Measurements from ENCODE around the gene TXLNB.
A peak's percentile ranks its signal among the peaks of the same experiment; 100 is the strongest.

DNA sequence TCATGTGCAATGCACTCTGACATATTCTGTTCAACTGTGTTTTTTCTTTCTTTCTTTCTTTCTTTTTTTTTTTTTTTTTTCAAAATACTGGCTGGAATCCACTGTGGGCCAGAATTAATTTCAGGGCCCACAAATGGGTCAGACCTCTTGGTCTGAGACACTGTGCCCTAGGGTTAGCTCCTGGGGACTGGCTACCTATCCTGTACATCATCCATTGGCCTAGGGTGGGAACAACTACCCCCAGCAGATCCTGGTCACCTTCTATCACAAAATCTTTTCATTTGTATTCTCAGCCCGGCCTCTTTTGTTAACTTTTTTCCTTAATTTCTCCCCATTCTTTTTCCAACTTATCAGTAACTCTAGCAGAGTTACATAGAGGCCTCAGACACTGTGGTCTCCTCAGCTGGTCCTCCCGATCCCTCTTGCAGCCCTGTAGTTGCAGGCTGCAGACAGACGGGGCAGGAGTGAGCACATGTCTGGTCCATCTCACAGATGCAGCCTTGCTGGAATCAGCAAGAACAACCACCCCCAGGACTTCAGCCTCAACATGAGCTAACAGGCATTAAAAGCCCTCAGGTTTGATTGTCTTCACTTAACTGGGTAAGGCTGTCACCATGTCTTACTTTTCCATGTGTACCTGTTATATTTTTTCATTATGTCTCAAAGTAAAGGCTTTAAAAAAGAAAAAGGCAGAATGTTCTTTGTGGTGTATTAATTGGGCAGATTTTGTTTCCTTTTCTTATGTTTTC lies 41.3 kb downstream of the TXLNB start:
- TF ChIP-seq, protein P1, sequence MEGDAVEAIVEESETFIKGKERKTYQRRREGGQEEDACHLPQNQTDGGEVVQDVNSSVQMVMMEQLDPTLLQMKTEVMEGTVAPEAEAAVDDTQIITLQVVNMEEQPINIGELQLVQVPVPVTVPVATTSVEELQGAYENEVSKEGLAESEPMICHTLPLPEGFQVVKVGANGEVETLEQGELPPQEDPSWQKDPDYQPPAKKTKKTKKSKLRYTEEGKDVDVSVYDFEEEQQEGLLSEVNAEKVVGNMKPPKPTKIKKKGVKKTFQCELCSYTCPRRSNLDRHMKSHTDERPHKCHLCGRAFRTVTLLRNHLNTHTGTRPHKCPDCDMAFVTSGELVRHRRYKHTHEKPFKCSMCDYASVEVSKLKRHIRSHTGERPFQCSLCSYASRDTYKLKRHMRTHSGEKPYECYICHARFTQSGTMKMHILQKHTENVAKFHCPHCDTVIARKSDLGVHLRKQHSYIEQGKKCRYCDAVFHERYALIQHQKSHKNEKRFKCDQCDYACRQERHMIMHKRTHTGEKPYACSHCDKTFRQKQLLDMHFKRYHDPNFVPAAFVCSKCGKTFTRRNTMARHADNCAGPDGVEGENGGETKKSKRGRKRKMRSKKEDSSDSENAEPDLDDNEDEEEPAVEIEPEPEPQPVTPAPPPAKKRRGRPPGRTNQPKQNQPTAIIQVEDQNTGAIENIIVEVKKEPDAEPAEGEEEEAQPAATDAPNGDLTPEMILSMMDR (conservative IDR thresholded peaks at IDR 0.05; ENCODE audit: low read length): peak; percentile 83
- TF ChIP-seq EZH2phosphoT487 (IDR thresholded peaks at IDR 0.05; ENCODE audit: borderline replicate concordance, low read depth, low read length): no peak

Data from OCI-LY7 (cell line).